IMR-90 (cell line): Measurements from ENCODE around the gene TMEM253. TPM values are rescaled to one million over a fixed set of nuclear protein-coding genes. Genes with fewer than 3 reads are reported as not detected.

Experiments used
- ATAC-seq: fragments of 200-7000 bp; cut with Tn5 transposase; 2 replicates; pipeline ENCODE4 v1.9.1; 2020; ENCODE audit warnings: low read depth, mild to moderate bottlenecking, moderate library complexity
- BruUV-seq: library from RNA; stranded (reverse); fragments of 400-500 nt; replicated peaks from 2 replicates; lab custom pipeline; 2021; lab: Mats Ljungman, UMichigan
- CTCF ChIA-PET: fragments of 300-600 bp; formaldehyde crosslinking; extraction: SDS; loops from one replicate; lab custom pipeline; 2021; ENCODE audit warnings: antibody characterized with exemption; lab: Yijun Ruan, JAX
- POLR2A ChIA-PET: fragments of 300-600 bp; sonication (Branson Sonifier 250); formaldehyde crosslinking; loops from one replicate; lab custom pipeline; 2022; ENCODE audit warnings: antibody characterized with exemption; ENCODE audit not compliant: unreplicated experiment; lab: Charles Lee
- DNase-seq: peaks from one replicate; pipeline ENCODE4 v3.0.0; 2013
- H2AFZ ChIP-seq: replicated peaks from 2 replicates; pipeline ENCODE3; 2013; ENCODE audit warnings: low read length, mild to moderate bottlenecking; ENCODE audit not compliant: poor library complexity
- H2AK5ac ChIP-seq: 2 replicates; pipeline ENCODE4 v1.6.1; 2013; ENCODE audit warnings: low read depth, low read length, inconsistent platforms
- H2AK9ac ChIP-seq: replicated peaks from 2 replicates; pipeline ENCODE3; 2013; ENCODE audit warnings: mild to moderate bottlenecking, low read depth, low read length, moderate library complexity; ENCODE audit not compliant: poor library complexity
- H2BK120ac ChIP-seq: 2 replicates; pipeline ENCODE4 v1.6.1; 2013; ENCODE audit warnings: low read depth, low read length, inconsistent platforms
- H2BK15ac ChIP-seq: 3 replicates; pipeline ENCODE4 v1.6.1; 2013; ENCODE audit warnings: low read depth, low read length, inconsistent platforms
- H2BK20ac ChIP-seq: 2 replicates; pipeline ENCODE4 v1.6.1; 2013; ENCODE audit warnings: low read depth, mild to moderate bottlenecking, inconsistent platforms, low read length, moderate library complexity
- H2BK5ac ChIP-seq: 2 replicates; pipeline ENCODE4 v1.6.1; 2013; ENCODE audit warnings: mild to moderate bottlenecking, low read depth, low read length, inconsistent platforms; ENCODE audit not compliant: poor library complexity, severe bottlenecking
- H3K14ac ChIP-seq: replicated peaks from 2 replicates; pipeline ENCODE4 v1.6.1; 2013; ENCODE audit warnings: low read depth, low read length, inconsistent platforms
- H3K18ac ChIP-seq: 2 replicates; pipeline ENCODE4 v1.6.1; 2013; ENCODE audit warnings: low read depth, low read length, control low read depth
- H3K23ac ChIP-seq: 2 replicates; pipeline ENCODE4 v1.6.1; 2013; ENCODE audit warnings: low read depth, low read length, inconsistent platforms
- H3K27ac ChIP-seq: 2 replicates; pipeline ENCODE4 v1.5.1; 2013; ENCODE audit warnings: mild to moderate bottlenecking, control low read depth, low read length; ENCODE audit not compliant: insufficient read depth
- H3K27me3 ChIP-seq: 2 replicates; pipeline ENCODE4 v1.6.1; 2013; ENCODE audit warnings: low read length; ENCODE audit not compliant: control insufficient read depth, insufficient read depth
- H3K36me3 ChIP-seq: 2 replicates; pipeline ENCODE4 v1.6.1; 2013; ENCODE audit warnings: low read length, mixed read lengths; ENCODE audit not compliant: control insufficient read depth, insufficient read depth
- H3K4ac ChIP-seq: 2 replicates; pipeline ENCODE4 v1.6.1; 2013; ENCODE audit warnings: low read depth, low read length, inconsistent platforms
- H3K4me1 ChIP-seq: 2 replicates; pipeline ENCODE4 v1.6.1; 2013; ENCODE audit warnings: low read length, mixed read lengths; ENCODE audit not compliant: control insufficient read depth, insufficient read depth
- H3K4me2 ChIP-seq: 2 replicates; pipeline ENCODE4 v1.6.1; 2013; ENCODE audit warnings: low read depth, mild to moderate bottlenecking, control low read depth, low read length, moderate library complexity
- H3K4me3 ChIP-seq: 2 replicates; pipeline ENCODE4 v1.5.1; 2013; ENCODE audit warnings: low read depth, mild to moderate bottlenecking, control low read depth, low read length, moderate library complexity; ENCODE audit not compliant: insufficient read depth
- H3K56ac ChIP-seq: 2 replicates; pipeline ENCODE4 v1.6.1; 2013; ENCODE audit warnings: low read length, inconsistent platforms; ENCODE audit not compliant: insufficient read depth; ENCODE audit errors: extremely low read depth
- H3K79me1 ChIP-seq, 2 experiments: 2 replicates each; pipeline ENCODE4 v1.6.1; 2013; ENCODE audit warnings: low read length in 2 of 2, inconsistent platforms in 1 of 2, low read depth in 1 of 2
- H3K9ac ChIP-seq: 2 replicates; pipeline ENCODE4 v1.6.1; 2013; ENCODE audit warnings: low read depth, low read length, control low read depth
- H3K9me1 ChIP-seq: 2 replicates; pipeline ENCODE4 v1.6.1; 2013; ENCODE audit warnings: low read length, inconsistent platforms; ENCODE audit not compliant: insufficient read depth
- H3K9me3 ChIP-seq: 2 replicates; pipeline ENCODE4 v1.6.1; 2013; ENCODE audit warnings: low read length; ENCODE audit not compliant: control insufficient read depth, insufficient read depth
- H4K20me1 ChIP-seq: 2 replicates; pipeline ENCODE4 v1.6.1; 2013; ENCODE audit warnings: low read length, inconsistent platforms; ENCODE audit not compliant: insufficient read depth
- H4K5ac ChIP-seq: 2 replicates; pipeline ENCODE4 v1.6.1; 2013; ENCODE audit warnings: mild to moderate bottlenecking, low read depth, low read length, control low read depth
- H4K8ac ChIP-seq, 2 experiments: 2 replicates each; pipeline ENCODE4 v1.6.1; 2013; ENCODE audit warnings: low read depth in 2 of 2, low read length in 2 of 2, control low read depth in 1 of 2, inconsistent platforms in 1 of 2
- H4K91ac ChIP-seq: 2 replicates; pipeline ENCODE4 v1.6.1; 2013; ENCODE audit warnings: low read depth, low read length, inconsistent platforms; ENCODE audit not compliant: insufficient read depth
- CHD1 ChIP-seq: IDR thresholded peaks from 2 replicates; pipeline ENCODE4 v1.6.1; 2012; ENCODE audit warnings: low read depth, low read length, improper control_type of control experiment
- CTCF ChIP-seq: conservative IDR thresholded peaks from 2 replicates; pipeline ENCODE4 v1.5.1; 2012; ENCODE audit warnings: mild to moderate bottlenecking, low read depth, low read length, improper control_type of control experiment
- ELK1 ChIP-seq: fragments of 150-350 bp; IDR thresholded peaks from 2 replicates; pipeline ENCODE4 v1.6.1; 2016; ENCODE audit warnings: low read depth, mild to moderate bottlenecking, low read length, moderate library complexity, borderline replicate concordance
- MAFK ChIP-seq: IDR thresholded peaks from 2 replicates; pipeline ENCODE4 v1.6.1; 2012; ENCODE audit warnings: low read depth, low read length, improper control_type of control experiment
- MAZ ChIP-seq: IDR thresholded peaks from 2 replicates; pipeline ENCODE4 v1.6.1; 2012; ENCODE audit warnings: low read depth, mild to moderate bottlenecking, low read length, improper control_type of control experiment, moderate library complexity, borderline replicate concordance
- MXI1 ChIP-seq: IDR thresholded peaks from 2 replicates; pipeline ENCODE4 v1.6.1; 2012; ENCODE audit warnings: low read depth, mild to moderate bottlenecking, low read length, moderate library complexity, borderline replicate concordance
- NFE2L2 ChIP-seq: fragments of 150-350 bp; IDR thresholded peaks from 2 replicates; pipeline ENCODE4 v1.6.1; 2016; ENCODE audit warnings: low read depth, mild to moderate bottlenecking, low read length
- POLR2A ChIP-seq: IDR thresholded peaks from 2 replicates; pipeline ENCODE4 v1.6.1; 2012; ENCODE audit warnings: mild to moderate bottlenecking, low read depth, low read length
- RAD21 ChIP-seq: IDR thresholded peaks from 2 replicates; pipeline ENCODE4 v1.6.1; 2012; ENCODE audit warnings: low read length, improper control_type of control experiment
- RCOR1 ChIP-seq: IDR thresholded peaks from 2 replicates; pipeline ENCODE4 v1.6.1; 2012; ENCODE audit warnings: mild to moderate bottlenecking, low read length, improper control_type of control experiment; ENCODE audit not compliant: insufficient replicate concordance
- RFX5 ChIP-seq: IDR thresholded peaks from 2 replicates; pipeline ENCODE4 v1.8.0; 2012; ENCODE audit warnings: low read depth, mild to moderate bottlenecking, low read length, moderate library complexity
- SMC3 ChIP-seq: fragments of 150-350 bp; IDR thresholded peaks from 2 replicates; pipeline ENCODE4 v1.6.1; 2016; ENCODE audit warnings: low read depth, mild to moderate bottlenecking, antibody characterized with exemption, low read length, moderate library complexity
- WGBS, 2 experiments: methylation state at CpG; one replicate each; pipeline versions ENCODE4 v1.1.5 to v1.1.7; 2013; ENCODE audit warnings: missing lambda C conversion rate in 2 of 2; ENCODE audit not compliant: insufficient read length in 1 of 2; ENCODE audit errors: extremely low coverage in 2 of 2; 5-methylcytosine and 5-hydroxymethylcytosine counted together
- dilution Hi-C: fragments of 300-500 bp; cut with HindIII; formaldehyde crosslinking; loops from one replicate; pipeline ENCODE4 v1.14.3; 2018; ENCODE audit warnings: low sequenced_read_pairs; ENCODE audit not compliant: unreplicated experiment
- in situ Hi-C: fragments of 300-500 bp; cut with MboI; formaldehyde crosslinking; loops from 3 replicates; pipeline ENCODE4 v1.14.3; 2019; ENCODE audit warnings: low sequenced_read_pairs, inconsistent platforms, mixed read lengths
- intact Hi-C: fragments of 100-400 bp; cut with micrococcal nuclease; formaldehyde crosslinking; loops from 2 replicates; pipeline ENCODE4 v1.10.0; 2022
- polyA plus RNA-seq, 3 experiments: library from polyadenylated mRNA; depleted of rRNA; stranded (reverse); fragments of >200 nt; gene quantifications; 2 replicates each; pipeline ENCODE4 v1.2.3, GENCODE V29; 2012; ENCODE audit warnings: low replicate concordance in 1 of 3
- total RNA-seq: library from RNA; depleted of rRNA; stranded (reverse); fragments of >200 nt; gene quantifications from 2 replicates; pipeline ENCODE4 v1.2.3, GENCODE V29; 2012

TMEM253 gene
- total and polyA plus RNA-seq, 2 of the 4 experiments (the other 2 are of a cell fraction), result 0.07 TPM; not detected in 1

GRCh38 chr14:21106176-21106497 lies 5.3 kb downstream of the TMEM253 start:
- POLR2A ChIA-PET, result no interaction called here
- peak overlapping the region; percentile 73 for H2AFZ ChIP-seq

More at GRCh38 chr14:21106176-21106497, 5.3 kb downstream of the TMEM253 start:
- no peaks in the 10 kb centered on the region for H4K20me1 ChIP-seq
- CTCF ChIA-PET, result interaction anchor here (0.9 to 4.2 kb wide), 3 partner anchors 13 to 91 kb away, joined by 3 to 44 read pairs (median 23); no protein-coding TSS in a partner anchor
- 40% methylated on average over 1 of the region's 4 CpGs; no CpG with 5 or more reads in 1 of the 2 experiments for WGBS, 2 experiments
- no peak overlapping the region for H2AK5ac ChIP-seq
- 0 out of 2 replicates have a peak overlapping the region, but pooled peaks have one; percentile 2 for H3K9ac ChIP-seq
- H3K79me1 ChIP-seq, result no peaks in the 10 kb centered on the region
- no TSS peak for BruUV-seq
- no peak overlapping the region; the same call in 1 of the 2 replicates for H2BK20ac ChIP-seq
- intact Hi-C loops, result loop anchor here (5.0 kb wide), 1 partner anchor 409 kb away; no protein-coding TSS in a partner anchor
- H3K36me3 ChIP-seq, result no peaks in the 10 kb centered on the region
- H3K4me1 ChIP-seq, result peaks cover 4% of the 10 kb centered on the region
- ATAC-seq (no peak), DNase-seq (no peak)
- H3K4me2 ChIP-seq, result peak overlapping the region; percentile 14; the same call in 1 of the 2 replicates
- dilution Hi-C loops, result no loop called here
- H3K27ac ChIP-seq, result peak overlapping the region; percentile 8; the same call in 1 of the 2 replicates
- TF ChIP-seq RFX5, result no peak
- TF ChIP-seq NFE2L2, result no peak
- TF ChIP-seq RCOR1, result no peak
- TF ChIP-seq ELK1, result no peak
- no peak for TF ChIP-seq RAD21
- TF ChIP-seq MAFK, result no peak
- TF ChIP-seq SMC3, result no peak
- no peak for TF ChIP-seq MXI1
- no peak for TF ChIP-seq CHD1
- no peak for TF ChIP-seq MAZ
- TF ChIP-seq CTCF, result no peak
- no peak for TF ChIP-seq POLR2A
- no peak overlapping the region for H2AK9ac ChIP-seq
- peak overlapping the region; percentile 29; the same call in 1 of the 2 replicates for H3K4ac ChIP-seq
- no peak overlapping the region for H3K23ac ChIP-seq
- H3K4me3 ChIP-seq, result no peak overlapping the region
- H4K91ac ChIP-seq, result no peak overlapping the region
- H3K27me3 ChIP-seq, result no peaks in the 10 kb centered on the region
- no peak overlapping the region for H2BK5ac ChIP-seq
- H2BK120ac ChIP-seq, result no peak overlapping the region
- H4K5ac ChIP-seq, result no peak overlapping the region; the same call in 1 of the 2 replicates
- H3K14ac ChIP-seq, result no peak overlapping the region
- no peak overlapping the region for H3K18ac ChIP-seq
- no peak overlapping the region for H3K56ac ChIP-seq
- in situ Hi-C loops, result no loop called here
- H3K9me1 ChIP-seq, result peaks cover 2% of the 10 kb centered on the region; the same call in 1 of the 2 replicates
- no peaks in the 10 kb centered on the region for H3K9me3 ChIP-seq
- H4K8ac ChIP-seq, result peak overlapping the region; percentile 7 to 52; a peak in 2 of 4 replicates
- no peak overlapping the region for H2BK15ac ChIP-seq
